ENCODE data around the gene SERF2.
"Not testable (repeated sequence)": the region's sequence is repeated elsewhere in the genome, so short reads cannot be mapped to it uniquely, and the experiment has no call there.

The SERF2 gene

DNA sequence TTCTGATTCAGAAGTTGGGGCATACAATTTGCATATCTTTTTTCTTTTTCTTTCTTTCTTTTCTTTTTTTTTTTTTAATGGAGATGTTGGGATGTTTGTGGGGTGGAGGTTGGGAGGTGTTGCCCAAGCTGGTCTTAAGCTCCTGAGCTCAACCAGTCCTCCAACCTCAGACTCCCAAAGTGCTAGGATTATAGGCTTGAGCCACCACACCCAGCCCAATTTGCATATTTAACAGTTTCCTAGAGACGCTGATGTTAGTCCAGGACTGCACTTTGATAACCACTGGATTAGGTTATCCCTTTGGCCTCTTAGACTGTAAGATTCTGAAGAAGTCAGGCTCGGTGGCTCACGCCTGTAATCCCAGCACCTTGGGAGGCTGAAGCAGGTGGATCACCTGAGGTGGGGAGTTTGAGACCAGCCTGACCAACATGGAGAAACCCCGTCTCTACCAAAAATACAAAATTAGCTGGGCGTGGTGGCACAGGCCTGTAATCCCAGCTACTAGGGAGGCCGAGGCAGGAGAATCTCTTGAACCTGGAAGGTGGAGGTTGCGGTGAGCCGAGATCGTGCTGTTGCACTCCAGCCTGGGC, 37.9 kb downstream of the SERF2 start:
- DNase-seq (ENCODE audit: low spot score) = not testable (repeated sequence)

DNA sequence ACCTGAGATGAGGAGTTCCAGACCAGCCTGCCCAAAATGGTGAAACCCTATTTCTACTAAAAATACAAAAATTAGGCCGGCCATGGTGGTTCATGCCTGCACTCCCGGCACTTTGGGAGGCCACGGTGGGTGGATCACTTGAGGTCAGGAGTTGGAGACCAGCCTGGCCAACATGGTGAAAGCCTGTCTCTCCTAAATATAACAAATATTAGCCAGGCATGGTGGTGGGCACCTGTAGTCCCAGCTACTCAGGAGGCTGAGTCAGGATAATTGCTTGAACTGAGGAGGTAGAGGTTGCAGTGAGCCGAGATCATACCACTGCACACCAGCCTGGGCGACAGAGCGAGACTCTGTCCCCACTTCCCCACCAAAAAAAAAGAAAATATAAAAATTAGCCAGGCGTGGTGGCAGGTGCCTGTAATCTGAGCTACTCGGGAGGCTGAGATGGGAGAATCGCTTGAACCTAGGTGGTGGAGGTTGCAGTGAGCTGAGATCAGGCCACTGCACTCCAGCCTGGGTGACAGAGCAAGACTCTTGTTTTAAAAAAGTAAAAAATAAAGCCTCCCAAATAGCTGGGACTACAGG, 38.7 kb downstream of the SERF2 start:
- not testable (repeated sequence) for DNase-seq (ENCODE audit: low spot score)

DNA sequence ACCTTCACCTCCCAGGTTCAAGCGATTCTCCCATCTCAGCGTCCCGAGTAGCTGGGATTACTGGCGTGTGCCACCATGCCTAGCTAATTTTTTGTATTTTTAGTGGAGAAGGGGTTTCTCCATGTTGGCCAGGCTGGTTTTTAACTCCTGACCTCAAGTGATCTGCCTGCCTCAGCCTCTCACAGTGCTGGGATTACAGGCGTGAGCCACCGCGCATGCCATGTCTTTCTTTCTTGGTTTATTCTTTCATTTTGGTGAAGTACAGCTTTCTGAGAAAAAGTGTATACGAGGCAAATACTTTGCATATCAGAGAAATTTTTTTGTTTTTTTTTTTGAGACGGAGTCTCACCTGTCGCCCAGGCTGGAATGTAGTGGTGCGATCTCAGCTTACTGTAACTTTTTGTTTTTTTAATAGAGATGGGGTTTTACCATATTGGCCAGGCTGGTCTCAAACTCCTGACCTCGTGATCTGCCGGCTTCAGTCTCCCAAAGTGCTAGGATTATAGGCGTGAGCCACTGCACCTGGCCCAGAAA, 39.5 kb downstream of the SERF2 start:
- DNase-seq (ENCODE audit: low spot score) = not testable (repeated sequence)

DNA sequence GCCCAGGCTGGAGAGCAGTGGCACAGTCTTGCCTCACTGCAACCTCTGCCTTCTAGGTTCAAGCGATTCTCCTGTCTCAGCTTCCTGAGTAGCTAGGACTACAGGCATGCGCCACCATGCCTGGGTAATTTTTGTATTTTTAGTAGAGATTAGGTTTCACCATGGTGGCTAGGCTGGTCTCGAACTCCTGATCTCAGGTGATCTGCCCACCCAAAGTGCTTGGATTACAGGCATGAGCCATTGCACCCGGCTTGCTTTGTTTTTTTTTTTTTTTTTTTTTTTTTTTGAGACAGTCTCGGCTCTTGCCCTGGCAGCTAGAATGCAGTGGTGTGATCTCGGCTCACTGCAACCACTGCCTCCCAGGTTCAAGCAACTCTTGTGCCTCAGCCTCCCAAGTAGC, 40.4 kb downstream of the SERF2 start:
- not testable (repeated sequence) for DNase-seq (ENCODE audit: low spot score)

DNA sequence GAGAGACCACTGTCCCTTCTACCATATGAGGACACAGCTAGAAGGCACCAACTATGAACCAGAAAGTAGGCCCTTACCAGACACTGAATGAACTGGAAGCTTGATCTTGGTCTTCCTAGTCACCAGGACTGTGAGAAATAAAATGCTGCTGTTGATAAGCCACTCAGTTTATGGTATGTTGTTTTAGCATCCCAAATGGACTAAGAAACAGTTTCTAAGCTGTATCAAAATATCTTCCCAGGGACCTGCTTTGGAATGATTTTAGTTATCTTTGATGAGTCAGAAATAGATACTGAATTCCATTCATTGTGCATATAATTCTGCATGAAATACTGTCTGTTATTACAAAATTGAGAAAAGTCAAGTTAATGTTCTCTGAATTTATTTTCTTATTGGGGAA, 53.3 kb downstream of the SERF2 start:
- DNase-seq (ENCODE audit: low spot score) = no peak
